Epidermal melanocyte (primary cell): Measurements from ENCODE around the gene AKAP3.

ENCODE experiments used
- DNase-seq: peaks from one replicate; pipeline ENCODE4 v3.0.0; 2011; ENCODE audit warnings: low spot score; ENCODE audit not compliant: insufficient read length

Gene AKAP3

GRCh38 chr12:4648501-4649357 is at the start of gene AKAP3, which contains the start of gene NDUFA9:
Gene AKAP3 (minus strand): TSS chr12:4649051. CDS start chr12:4638196, 10,855 bp downstream.
Gene NDUFA9 (plus strand): TSS chr12:4649114. CDS start chr12:4649127, 13 bp downstream.
- DNase-seq = peak; percentile 61

- DNase-seq = no peak
These were observed 41.9 kb upstream of the AKAP3 start for GRCh38 chr12:4690760-4691159.

- DNase-seq = no peak
These were observed 36.5 kb upstream of the AKAP3 start for GRCh38 chr12:4685317-4685716.

- DNase-seq = no peak
These were observed 32.9 kb upstream of the AKAP3 start for GRCh38 chr12:4681732-4682131.

- DNase-seq = no peak
These were observed 30.9 kb upstream of the AKAP3 start for GRCh38 chr12:4679711-4680110.

- no peak for DNase-seq
These were observed 16.4 kb upstream of the AKAP3 start for GRCh38 chr12:4665236-4665635.

GRCh38 chr12:4663971-4664505 is 15.2 kb upstream of the AKAP3 start:
- DNase-seq = no peak

- no peak for DNase-seq
These were observed 4.8 kb upstream of the AKAP3 start for GRCh38 chr12:4653691-4654090.

- DNase-seq = no peak
These were observed 4.4 kb upstream of the AKAP3 start for GRCh38 chr12:4653257-4653656.

- no peak for DNase-seq
These were observed 459 bp upstream of the AKAP3 start for GRCh38 chr12:4649358-4649661.

GRCh38 chr12:4648104-4648500 is 749 bp downstream of the AKAP3 start:
- no peak for DNase-seq

GRCh38 chr12:4645023-4645422 is 3.8 kb downstream of the AKAP3 start:
- DNase-seq = no peak

- DNase-seq = no peak
These were observed 5.1 kb downstream of the AKAP3 start for GRCh38 chr12:4643747-4644146.

GRCh38 chr12:4630262-4630661 is 18.6 kb downstream of the AKAP3 start:
- DNase-seq = no peak

- no peak for DNase-seq
These were observed 20.4 kb downstream of the AKAP3 start for GRCh38 chr12:4628406-4628805.

- no peak for DNase-seq
These were observed 22.3 kb downstream of the AKAP3 start for GRCh38 chr12:4626543-4626942.

- DNase-seq = no peak
These were observed 27.3 kb downstream of the AKAP3 start for GRCh38 chr12:4621511-4621910.

- no peak for DNase-seq
These were observed 33.2 kb downstream of the AKAP3 start for GRCh38 chr12:4615667-4616066.

GRCh38 chr12:4610481-4610880 is 38.4 kb downstream of the AKAP3 start:
- no peak for DNase-seq

- no peak for DNase-seq
These were observed 39.8 kb downstream of the AKAP3 start for GRCh38 chr12:4609071-4609470.

- no peak for DNase-seq
These were observed 41.8 kb downstream of the AKAP3 start for GRCh38 chr12:4607056-4607455.

- DNase-seq = peak; percentile 73
These were observed 44.1 kb downstream of the AKAP3 start for GRCh38 chr12:4604684-4605193.

GRCh38 chr12:4603946-4604345 is 44.9 kb downstream of the AKAP3 start:
- DNase-seq = no peak
